WERI-Rb-1 (cell line): ENCODE results near the gene POLR1C.
"Not testable (repeated sequence)": the region's sequence is repeated elsewhere in the genome, so short reads cannot be mapped to it uniquely, and the experiment has no call there.

Experiments
- DNase-seq: peaks from one replicate; pipeline ENCODE4 v3.0.0-alpha.2; 2020
- H3K27ac ChIP-seq: fragments of 250-450 bp; sonication (Bioruptor Pico); 2 replicates; pipeline ENCODE4 v1.5.1; 2020; ENCODE audit warnings: mild to moderate bottlenecking, moderate library complexity
- H3K27me3 ChIP-seq: fragments of 250-450 bp; sonication (Bioruptor Pico); 2 replicates; pipeline ENCODE4 v1.5.1; 2021; ENCODE audit warnings: mild to moderate bottlenecking, low read depth, moderate library complexity; ENCODE audit not compliant: insufficient read depth, severe bottlenecking
- H3K36me3 ChIP-seq: fragments of 250-450 bp; sonication (Bioruptor Pico); 2 replicates; pipeline ENCODE4 v1.5.1; 2020; ENCODE audit warnings: mild to moderate bottlenecking, moderate library complexity
- H3K4me3 ChIP-seq: 2 replicates; pipeline ENCODE4 v1.5.1; 2011; ENCODE audit warnings: low read depth, mild to moderate bottlenecking, control low read depth, low read length
- H3K9me3 ChIP-seq: fragments of 250-450 bp; sonication (Bioruptor Pico); 2 replicates; pipeline ENCODE4 v1.5.1; 2021; ENCODE audit warnings: mild to moderate bottlenecking, moderate library complexity; ENCODE audit not compliant: severe bottlenecking
- CTCF ChIP-seq: IDR thresholded peaks from 2 replicates; pipeline ENCODE4 v1.5.1; 2011; ENCODE audit warnings: low read depth, mild to moderate bottlenecking, control low read depth, inconsistent platforms, low read length

Gene POLR1C

GRCh38 chr6:43494321-43494720 lies 22.6 kb upstream of the POLR1C start:
- no peak for DNase-seq
- no peaks in the 10 kb centered on the region for H3K27me3 ChIP-seq
- no peak overlapping the region for H3K27ac ChIP-seq
- H3K4me3 ChIP-seq: no peak overlapping the region
- H3K36me3 ChIP-seq: peaks cover 27% of the 10 kb centered on the region
- no peaks in the 10 kb centered on the region for H3K9me3 ChIP-seq
- no peak for TF ChIP-seq CTCF

GRCh38 chr6:43494766-43495165 lies 22.1 kb upstream of the POLR1C start:
- H3K27ac ChIP-seq: no peak overlapping the region
- no peaks in the 10 kb centered on the region for H3K9me3 ChIP-seq
- no peaks in the 10 kb centered on the region for H3K27me3 ChIP-seq
- peaks cover 31% of the 10 kb centered on the region for H3K36me3 ChIP-seq
- H3K4me3 ChIP-seq: no peak overlapping the region
- no peak for DNase-seq
- no peak for TF ChIP-seq CTCF

- TF ChIP-seq CTCF: peak; percentile 65
- Histone ChIP-seq H3K27ac (no peak overlapping the region), H3K4me3 (no peak overlapping the region), H3K9me3 (no peaks in the 10 kb centered on the region), H3K27me3 (no peaks in the 10 kb centered on the region), H3K36me3 (peaks cover 38% of the 10 kb centered on the region)
- DNase-seq: no peak
These were observed 21.4 kb upstream of the POLR1C start for GRCh38 chr6:43495409-43495941.

- Histone ChIP-seq H3K27me3 (no peaks in the 10 kb centered on the region), H3K36me3 (peaks cover 49% of the 10 kb centered on the region), H3K27ac (peak overlapping the region; percentile 3; the same call in 1 of the 2 replicates), H3K4me3 (no peak overlapping the region), H3K9me3 (no peaks in the 10 kb centered on the region)
- TF ChIP-seq CTCF: peak; percentile 90
- DNase-seq: peak; percentile 86
These were observed 20.3 kb upstream of the POLR1C start for GRCh38 chr6:43496370-43497128.

GRCh38 chr6:43497129-43497396 lies 19.8 kb upstream of the POLR1C start:
- no peaks in the 10 kb centered on the region for H3K9me3 ChIP-seq
- no peak overlapping the region for H3K4me3 ChIP-seq
- peaks cover 50% of the 10 kb centered on the region for H3K36me3 ChIP-seq
- H3K27me3 ChIP-seq: no peaks in the 10 kb centered on the region
- DNase-seq: no peak
- TF ChIP-seq CTCF: no peak
- H3K27ac ChIP-seq: no peak overlapping the region

GRCh38 chr6:43497689-43498088 lies 19.2 kb upstream of the POLR1C start:
- no peak for TF ChIP-seq CTCF
- no peak overlapping the region for H3K4me3 ChIP-seq
- H3K9me3 ChIP-seq: no peaks in the 10 kb centered on the region
- DNase-seq: no peak
- no peak overlapping the region for H3K27ac ChIP-seq
- no peaks in the 10 kb centered on the region for H3K27me3 ChIP-seq
- peaks cover 56% of the 10 kb centered on the region for H3K36me3 ChIP-seq

- H3K36me3 ChIP-seq: peaks cover 62% of the 10 kb centered on the region
These were observed 18.6 kb upstream of the POLR1C start for GRCh38 chr6:43498291-43498690.

More at GRCh38 chr6:43498291-43498690, 18.6 kb upstream of the POLR1C start:
- H3K27me3 ChIP-seq, H3K27ac ChIP-seq, H3K9me3 ChIP-seq, DNase-seq, H3K4me3 ChIP-seq: not testable (repeated sequence)
